OCI-LY7 (cell line): Measurements from ENCODE around the gene LRCH3.

ENCODE experiments used
- EZH2phosphoT487 ChIP-seq: fragments of 200-600 bp; sonication (generic); IDR thresholded peaks from 2 replicates; pipeline ENCODE4 v1.6.1; 2018; ENCODE audit warnings: low read depth, borderline replicate concordance, mild to moderate bottlenecking, mixed run types, antibody characterized with exemption, low read length, moderate library complexity, mixed read lengths
- TF ChIP-seq, protein P1 (sequence below): fragments of 200-600 bp; sonication (generic); conservative IDR thresholded peaks from 2 replicates; pipeline ENCODE4 v1.5.1; 2014; ENCODE audit warnings: mild to moderate bottlenecking, antibody characterized with exemption, low read length, moderate library complexity, mixed read lengths

DNA sequence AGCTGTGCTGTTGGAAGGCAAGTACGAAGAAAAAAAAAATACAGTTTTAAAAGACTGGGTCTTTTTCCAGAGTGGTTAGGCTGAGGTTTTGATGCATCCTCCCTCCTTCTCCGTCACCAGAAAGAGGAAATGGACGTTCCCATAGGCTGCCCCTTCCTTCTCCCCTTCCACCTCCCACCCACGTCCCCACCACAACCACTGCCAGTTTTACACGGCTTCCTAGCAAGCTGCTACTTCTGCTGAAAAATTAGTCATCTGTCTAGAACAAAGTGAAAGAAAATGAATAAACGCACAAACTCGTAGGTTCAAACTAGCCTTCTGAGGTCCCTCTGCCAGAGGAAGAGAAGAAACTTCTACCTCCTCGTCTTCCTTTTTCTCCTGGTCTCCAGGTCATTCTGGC, 87.4 kb downstream of the LRCH3 start:
- TF ChIP-seq, protein P1, sequence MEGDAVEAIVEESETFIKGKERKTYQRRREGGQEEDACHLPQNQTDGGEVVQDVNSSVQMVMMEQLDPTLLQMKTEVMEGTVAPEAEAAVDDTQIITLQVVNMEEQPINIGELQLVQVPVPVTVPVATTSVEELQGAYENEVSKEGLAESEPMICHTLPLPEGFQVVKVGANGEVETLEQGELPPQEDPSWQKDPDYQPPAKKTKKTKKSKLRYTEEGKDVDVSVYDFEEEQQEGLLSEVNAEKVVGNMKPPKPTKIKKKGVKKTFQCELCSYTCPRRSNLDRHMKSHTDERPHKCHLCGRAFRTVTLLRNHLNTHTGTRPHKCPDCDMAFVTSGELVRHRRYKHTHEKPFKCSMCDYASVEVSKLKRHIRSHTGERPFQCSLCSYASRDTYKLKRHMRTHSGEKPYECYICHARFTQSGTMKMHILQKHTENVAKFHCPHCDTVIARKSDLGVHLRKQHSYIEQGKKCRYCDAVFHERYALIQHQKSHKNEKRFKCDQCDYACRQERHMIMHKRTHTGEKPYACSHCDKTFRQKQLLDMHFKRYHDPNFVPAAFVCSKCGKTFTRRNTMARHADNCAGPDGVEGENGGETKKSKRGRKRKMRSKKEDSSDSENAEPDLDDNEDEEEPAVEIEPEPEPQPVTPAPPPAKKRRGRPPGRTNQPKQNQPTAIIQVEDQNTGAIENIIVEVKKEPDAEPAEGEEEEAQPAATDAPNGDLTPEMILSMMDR = no peak
- TF ChIP-seq EZH2phosphoT487 = no peak
